ENCODE results near the gene CCDC197. TPM values are rescaled to one million over a fixed set of nuclear protein-coding genes. Genes with fewer than 3 reads are reported as not detected.

Gene CCDC197
- total RNA-seq, 1 experiment from 2014 or later, result not detected

DNA sequence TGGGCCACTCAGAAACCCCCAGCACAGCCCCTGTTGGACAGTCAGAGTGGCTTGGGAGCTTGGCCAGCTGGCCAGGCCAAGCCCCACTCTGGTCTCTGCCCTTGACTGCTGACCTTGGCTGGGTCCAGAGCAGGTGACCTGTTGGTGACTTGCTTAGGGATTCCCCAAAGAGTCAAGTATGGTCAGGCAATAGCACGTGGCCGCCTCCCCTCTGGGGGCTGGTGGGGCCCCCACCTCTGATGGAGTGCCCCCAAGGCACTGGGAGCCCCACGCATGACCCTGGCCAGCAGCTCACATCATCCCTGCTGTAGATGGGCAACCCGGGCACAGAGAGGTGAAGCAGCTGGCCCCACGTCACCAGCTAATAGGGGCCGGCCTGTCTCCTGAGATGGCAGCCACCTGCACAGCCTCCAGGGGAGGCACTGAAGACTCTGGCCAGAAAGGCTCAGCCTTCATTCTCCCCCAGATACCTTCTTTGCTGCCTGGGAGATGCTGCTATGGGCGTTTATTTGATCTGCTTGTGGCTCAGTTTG is 1.8 kb downstream of the CCDC197 start:
- no peak for DNase-seq (ENCODE audit: low read depth)

- no peak for DNase-seq (ENCODE audit: low read depth)
These were observed 2.5 kb downstream of the CCDC197 start for GRCh38 chr14:93999573-93999972.

DNA sequence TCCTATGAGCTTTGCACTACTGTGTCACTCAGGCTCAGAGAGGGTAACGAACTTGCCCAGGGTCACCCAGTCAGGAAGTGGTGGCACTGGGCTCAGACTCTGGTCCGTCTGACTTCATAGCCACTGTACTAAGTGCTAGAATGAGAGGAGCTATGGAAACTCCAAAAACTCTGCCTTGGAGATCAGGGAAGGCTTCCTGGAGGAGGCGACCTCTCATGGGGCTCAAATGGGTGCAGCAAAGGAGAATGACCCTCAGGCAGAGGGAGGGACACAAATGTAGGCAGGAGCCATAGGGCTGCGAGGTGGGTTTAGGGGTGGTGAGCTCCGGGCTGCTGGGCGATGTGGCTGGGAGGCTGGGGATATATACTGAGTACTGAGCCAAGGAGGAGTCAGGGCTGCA is 3.2 kb downstream of the CCDC197 start:
- no peak for DNase-seq (ENCODE audit: low read depth)

GRCh38 chr14:94001016-94001415 is 3.9 kb downstream of the CCDC197 start:
- DNase-seq (ENCODE audit: low read depth), result no peak

- DNase-seq (ENCODE audit: low read depth), result peak; percentile 59
These were observed 4.6 kb downstream of the CCDC197 start for GRCh38 chr14:94001501-94002396.

GRCh38 chr14:94003397-94003796 is 6.3 kb downstream of the CCDC197 start:
- no peak for DNase-seq (ENCODE audit: low read depth)

DNA sequence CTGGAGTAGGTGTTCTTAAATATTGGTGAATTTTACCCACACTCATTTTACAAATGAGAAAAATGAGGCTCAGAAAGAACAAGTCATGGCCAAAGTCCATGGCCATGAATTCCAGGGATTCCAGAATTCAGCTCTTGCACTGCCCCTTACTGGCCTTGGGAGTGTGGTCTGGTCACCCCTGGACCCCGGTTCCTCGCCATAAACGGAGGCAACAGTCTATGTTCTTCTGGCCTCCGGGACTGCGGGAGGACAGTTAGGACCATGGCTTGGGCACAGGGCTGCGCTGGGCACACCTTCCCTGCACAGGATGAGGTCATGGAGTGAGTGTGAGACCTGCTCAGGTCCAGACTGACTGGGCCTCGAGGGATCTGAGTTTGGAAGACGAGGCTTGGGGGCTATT is 6.9 kb downstream of the CCDC197 start:
- no peak for DNase-seq (ENCODE audit: low read depth)

- DNase-seq (ENCODE audit: low read depth), result no peak
These were observed 8.4 kb downstream of the CCDC197 start for GRCh38 chr14:94005324-94006073.

GRCh38 chr14:94008234-94008633 is 11.1 kb downstream of the CCDC197 start:
- no peak for DNase-seq (ENCODE audit: low read depth)

DNA sequence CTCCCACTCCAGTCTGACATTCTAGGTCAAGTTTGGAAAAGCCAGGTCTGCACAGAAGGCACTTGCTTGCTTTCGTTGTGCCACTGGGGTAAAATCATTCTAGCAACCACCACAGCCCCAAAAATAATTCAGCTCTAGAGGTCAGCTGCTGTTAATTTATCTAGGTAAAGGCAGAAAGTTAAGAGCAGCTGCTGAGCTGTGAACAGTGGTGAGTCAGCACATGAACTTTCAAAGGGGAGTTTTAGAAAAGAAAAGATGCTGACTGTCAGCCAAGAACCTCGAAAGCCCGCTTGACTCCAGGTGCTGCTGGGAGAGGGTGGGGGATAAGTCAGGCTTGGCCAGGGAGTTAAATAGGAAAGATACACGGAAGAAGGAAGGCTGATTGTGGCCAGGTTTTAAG is 12.7 kb downstream of the CCDC197 start:
- peak; percentile 67 for DNase-seq (ENCODE audit: low read depth)

GRCh38 chr14:94010625-94011024 is 13.5 kb downstream of the CCDC197 start:
- no peak for DNase-seq (ENCODE audit: low read depth)

DNA sequence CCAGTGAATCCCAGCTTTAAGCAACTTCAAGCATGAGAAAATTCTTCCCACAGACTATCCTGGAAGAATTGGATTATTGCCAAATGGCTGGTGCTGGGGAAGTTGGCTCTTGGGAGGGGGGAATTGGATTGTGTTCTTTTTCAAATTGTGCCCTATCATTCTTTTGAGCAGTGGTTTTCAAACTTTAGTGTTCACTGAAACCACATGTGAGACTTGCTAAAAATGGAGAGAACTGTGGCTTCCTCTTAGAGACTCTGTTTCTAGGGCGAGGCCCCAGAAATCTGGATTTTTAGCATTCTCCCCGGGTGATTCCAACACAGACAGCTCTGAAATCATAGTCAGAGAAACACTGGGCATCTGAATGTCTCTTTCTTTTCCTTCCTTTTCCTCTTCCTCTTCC is 14.7 kb downstream of the CCDC197 start:
- no peak for DNase-seq (ENCODE audit: low read depth)

DNA sequence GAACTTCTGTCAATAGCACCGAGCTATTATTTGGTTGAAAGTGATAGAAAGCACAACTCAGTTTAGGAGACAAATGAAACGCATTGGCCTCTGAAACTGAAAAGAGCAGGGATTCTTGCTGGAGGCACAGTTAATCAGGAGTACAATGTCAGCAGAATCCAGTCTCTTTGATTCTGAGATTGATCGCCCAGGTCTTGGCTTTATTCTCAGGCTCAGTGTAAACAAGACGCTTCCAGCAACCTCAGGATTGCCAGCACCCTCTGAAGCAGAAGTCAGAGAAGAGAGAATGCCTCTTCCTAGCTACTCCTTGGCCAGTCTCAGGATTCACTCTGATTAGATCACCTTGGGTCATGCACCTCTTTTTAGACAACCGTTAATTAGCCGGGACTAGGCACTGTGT is 17.3 kb downstream of the CCDC197 start:
- DNase-seq (ENCODE audit: low read depth), result no peak

GRCh38 chr14:94015223-94015622 is 18.1 kb downstream of the CCDC197 start:
- no peak for DNase-seq (ENCODE audit: low read depth)

GRCh38 chr14:94016446-94016976 is 19.4 kb downstream of the CCDC197 start:
- no peak for DNase-seq (ENCODE audit: low read depth)

DNA sequence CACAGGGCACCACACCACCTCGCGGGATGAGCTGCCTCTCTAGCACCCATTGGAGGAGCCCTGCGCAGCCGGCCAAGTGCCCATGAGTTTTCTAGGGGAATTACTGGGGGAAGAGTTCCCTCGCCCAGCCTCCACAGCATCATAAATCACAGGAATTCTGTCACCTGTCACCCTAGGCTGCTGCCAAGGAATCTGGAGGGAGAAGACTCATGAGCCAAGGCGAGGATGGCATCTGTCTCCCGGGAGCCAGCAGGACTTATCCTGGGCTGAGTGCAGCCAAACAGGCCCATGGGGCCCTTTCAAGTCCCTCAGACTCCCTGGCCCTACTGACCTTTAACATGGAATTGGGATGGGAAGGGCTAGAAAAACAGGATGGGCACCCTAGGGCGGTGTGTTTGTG is 21.2 kb downstream of the CCDC197 start:
- DNase-seq (ENCODE audit: low read depth), result no peak

GRCh38 chr14:94019329-94019728 is 22.2 kb downstream of the CCDC197 start:
- DNase-seq (ENCODE audit: low read depth), result no peak

GRCh38 chr14:94020267-94020666 is 23.2 kb downstream of the CCDC197 start:
- DNase-seq (ENCODE audit: low read depth), result no peak

DNA sequence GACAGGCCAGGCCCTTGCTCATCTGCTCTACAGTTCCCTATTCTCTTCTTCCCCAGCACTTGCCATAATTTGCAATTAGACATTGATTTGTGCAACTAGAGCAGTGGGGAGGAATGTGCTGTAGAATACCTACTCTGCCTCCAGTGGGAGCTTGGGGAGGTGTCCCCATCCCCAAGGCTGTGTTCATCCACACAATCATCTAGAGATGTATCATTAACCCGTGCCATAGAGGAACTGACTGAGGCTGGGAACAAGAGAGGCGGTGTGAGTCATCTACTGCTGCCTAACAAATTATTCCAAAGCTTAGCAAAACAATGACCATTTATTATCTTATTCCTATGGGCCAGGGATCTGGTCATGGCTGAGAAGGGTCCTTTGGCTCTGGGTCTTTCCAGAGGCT is 23.9 kb downstream of the CCDC197 start:
- peak; percentile 84 for DNase-seq (ENCODE audit: low read depth)

- no peak for DNase-seq (ENCODE audit: low read depth)
These were observed 24.5 kb downstream of the CCDC197 start for GRCh38 chr14:94021416-94022157.
